Effector memory CD4-positive, alpha-beta T cell (primary cell): Measurements from ENCODE around the gene SMYD3.
"Not testable (repeated sequence)": the region's sequence is repeated elsewhere in the genome, so short reads cannot be mapped to it uniquely, and the experiment has no call there.

Experiments
- DNase-seq, 3 donors: peaks; one replicate each; pipeline ENCODE4 v3.0.0-alpha.2; 2020
- H3K27ac ChIP-seq: 2 replicates; pipeline ENCODE4 v1.7.0; 2013; ENCODE audit warnings: mild to moderate bottlenecking, low read length, moderate library complexity; ENCODE audit not compliant: insufficient read depth, poor library complexity, severe bottlenecking
- H3K27me3 ChIP-seq: replicated peaks from 2 replicates; pipeline ENCODE4 v1.7.0; 2013; ENCODE audit warnings: mild to moderate bottlenecking, low read length; ENCODE audit not compliant: insufficient read depth, control insufficient read depth, poor library complexity, severe bottlenecking
- H3K36me3 ChIP-seq: 2 replicates; pipeline ENCODE4 v1.7.0; 2013; ENCODE audit warnings: mild to moderate bottlenecking, low read length, moderate library complexity; ENCODE audit not compliant: control insufficient read depth, insufficient read depth
- H3K4me1 ChIP-seq: 2 replicates; pipeline ENCODE4 v1.7.0; 2013; ENCODE audit warnings: low read length, mild to moderate bottlenecking; ENCODE audit not compliant: control insufficient read depth, insufficient read depth, poor library complexity, severe bottlenecking
- H3K4me3 ChIP-seq: 2 replicates; pipeline ENCODE4 v1.7.0; 2013; ENCODE audit warnings: low read length, low read depth, mild to moderate bottlenecking; ENCODE audit not compliant: insufficient read depth, poor library complexity, severe bottlenecking
- H3K9me3 ChIP-seq: 2 replicates; pipeline ENCODE4 v1.7.0; 2013; ENCODE audit warnings: mild to moderate bottlenecking, low read length, moderate library complexity; ENCODE audit not compliant: control insufficient read depth

SMYD3 gene

DNA sequence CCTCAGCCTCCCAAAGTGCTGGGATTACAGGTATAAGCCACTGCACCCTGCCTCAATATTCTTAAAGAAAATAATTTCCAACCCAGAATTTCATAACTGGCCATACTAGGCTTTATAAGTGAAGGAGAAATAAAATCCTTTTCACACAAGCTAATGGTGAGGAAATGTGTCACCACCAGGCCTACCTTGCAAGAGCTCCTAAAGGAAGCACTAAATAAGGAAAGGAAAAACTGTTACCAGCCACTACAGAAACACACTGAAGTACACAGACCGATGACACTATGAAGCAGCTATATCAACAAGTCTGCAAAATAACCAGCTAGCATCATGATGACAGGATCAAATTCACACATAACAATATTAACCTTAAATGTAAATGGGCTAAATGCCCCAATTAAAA lies 565.3 kb downstream of the SMYD3 start:
- not testable (repeated sequence) for DNase-seq, H3K4me1 ChIP-seq, H3K36me3 ChIP-seq, H3K4me3 ChIP-seq, H3K27ac ChIP-seq, H3K27me3 ChIP-seq, H3K9me3 ChIP-seq

DNA sequence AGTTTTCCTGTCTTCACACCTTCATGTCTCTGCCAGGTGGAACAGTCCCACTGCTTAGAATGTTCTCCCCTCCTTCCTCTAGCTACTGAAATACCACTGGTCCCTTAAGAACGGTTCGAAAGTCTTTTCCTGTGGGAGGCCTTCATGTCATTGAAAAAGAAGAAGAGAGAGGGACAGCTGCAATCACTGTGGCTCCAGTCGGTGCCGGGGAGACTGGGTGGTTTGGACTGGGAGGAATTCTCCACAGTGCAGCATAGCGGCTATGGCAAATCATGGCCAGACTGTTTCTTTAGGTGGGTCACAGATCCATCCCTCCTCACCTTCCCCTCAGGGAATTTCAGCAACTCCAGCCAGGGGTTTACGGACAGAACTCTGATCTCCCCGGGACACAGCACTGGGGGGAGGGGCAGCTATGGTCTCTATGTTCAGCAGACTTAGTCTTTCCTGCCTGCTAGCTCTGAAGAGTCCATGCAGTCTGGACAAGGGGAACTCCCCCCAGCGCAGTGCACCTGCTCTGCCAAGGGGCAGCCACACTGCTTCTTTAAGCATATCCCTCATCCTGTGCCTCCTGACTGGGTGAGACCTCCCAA lies 567.2 kb downstream of the SMYD3 start:
- no peaks in the 10 kb centered on the region for H3K4me1 ChIP-seq
- no peaks in the 10 kb centered on the region for H3K36me3 ChIP-seq
- no peak overlapping the region for H3K4me3 ChIP-seq
- no peak overlapping the region for H3K27ac ChIP-seq
- H3K27me3 ChIP-seq: no peaks in the 10 kb centered on the region
- no peaks in the 10 kb centered on the region for H3K9me3 ChIP-seq
- no peak for DNase-seq

DNA sequence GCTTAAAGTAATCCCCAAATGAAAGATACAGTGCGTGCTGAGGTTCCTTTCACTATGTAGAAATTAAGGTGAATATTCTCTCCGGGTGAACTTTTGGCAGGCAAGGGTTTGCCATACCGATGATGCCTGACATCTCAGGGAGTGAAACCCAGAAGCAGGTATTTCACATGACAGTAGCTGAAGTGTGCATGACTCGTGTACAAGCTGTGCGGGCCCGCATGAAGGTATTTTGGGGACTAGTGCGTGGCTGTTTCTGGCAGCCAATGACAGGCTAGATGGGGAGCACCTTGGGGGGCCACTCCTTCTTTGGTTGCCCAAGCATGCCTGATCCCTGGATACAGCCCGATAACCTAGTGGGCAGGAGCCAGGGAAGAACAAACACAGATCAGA lies 569.0 kb downstream of the SMYD3 start:
- H3K4me3 ChIP-seq: no peak overlapping the region
- no peaks in the 10 kb centered on the region for H3K9me3 ChIP-seq
- H3K4me1 ChIP-seq: no peaks in the 10 kb centered on the region
- H3K36me3 ChIP-seq: no peaks in the 10 kb centered on the region
- no peak overlapping the region for H3K27ac ChIP-seq
- H3K27me3 ChIP-seq: no peaks in the 10 kb centered on the region
- DNase-seq: no peak

DNA sequence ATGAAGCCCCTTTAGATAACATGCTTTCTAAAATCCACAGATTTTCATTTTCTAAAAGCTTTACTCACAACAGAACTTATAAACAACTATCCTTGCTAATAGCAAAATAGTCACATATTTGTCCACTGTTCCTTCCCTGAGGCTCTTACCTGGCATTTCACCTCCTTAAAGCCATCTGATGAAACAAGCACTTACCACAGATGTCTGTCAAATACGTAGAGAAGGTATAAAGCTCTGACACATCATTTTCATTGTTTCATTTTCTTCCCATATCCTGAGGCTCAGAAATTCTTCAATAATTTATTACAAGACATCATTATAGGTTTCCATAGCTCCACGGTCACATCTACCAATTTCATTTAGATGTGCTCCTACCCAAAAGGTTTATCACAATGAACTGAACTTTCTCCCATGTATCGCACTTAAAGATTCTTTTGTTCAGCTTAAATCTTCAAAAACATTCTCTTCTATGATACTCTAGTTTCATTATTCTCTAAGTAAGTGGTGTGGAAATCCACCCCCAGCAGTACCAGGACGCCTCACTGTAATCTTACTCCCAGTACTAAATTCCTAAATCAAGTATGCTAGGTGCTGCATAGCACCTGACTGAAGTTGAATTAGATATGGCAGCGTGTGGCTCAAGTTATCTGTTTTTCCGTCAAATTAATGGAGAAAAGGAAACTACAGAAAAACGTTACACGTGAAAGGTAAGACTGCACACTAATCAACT lies 569.6 kb downstream of the SMYD3 start:
- Histone ChIP-seq H3K4me1 (no peaks in the 10 kb centered on the region), H3K27me3 (no peaks in the 10 kb centered on the region), H3K9me3 (no peaks in the 10 kb centered on the region), H3K36me3 (no peaks in the 10 kb centered on the region), H3K4me3 (no peak overlapping the region), H3K27ac (no peak overlapping the region)
- no peak for DNase-seq

DNA sequence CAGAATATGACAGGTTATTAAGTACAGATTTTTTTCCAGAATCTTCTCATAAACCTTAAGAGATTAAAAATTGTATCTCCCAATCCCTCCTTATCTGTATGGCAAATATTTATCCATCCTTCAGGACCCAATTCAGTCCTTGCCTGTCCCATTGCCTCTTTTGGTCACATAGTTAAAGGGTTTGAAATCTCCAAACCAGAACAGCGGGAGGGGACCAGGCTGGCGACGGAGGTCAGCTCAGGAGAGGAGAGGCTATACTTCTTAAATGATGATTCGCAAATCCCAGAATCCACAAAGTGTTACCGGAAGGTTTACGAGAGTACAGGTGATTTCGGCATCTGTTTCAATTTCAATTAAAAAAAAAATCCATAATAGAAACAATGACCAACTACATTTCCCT lies 572.7 kb downstream of the SMYD3 start:
- no peak overlapping the region for H3K27ac ChIP-seq
- no peak for DNase-seq

DNA sequence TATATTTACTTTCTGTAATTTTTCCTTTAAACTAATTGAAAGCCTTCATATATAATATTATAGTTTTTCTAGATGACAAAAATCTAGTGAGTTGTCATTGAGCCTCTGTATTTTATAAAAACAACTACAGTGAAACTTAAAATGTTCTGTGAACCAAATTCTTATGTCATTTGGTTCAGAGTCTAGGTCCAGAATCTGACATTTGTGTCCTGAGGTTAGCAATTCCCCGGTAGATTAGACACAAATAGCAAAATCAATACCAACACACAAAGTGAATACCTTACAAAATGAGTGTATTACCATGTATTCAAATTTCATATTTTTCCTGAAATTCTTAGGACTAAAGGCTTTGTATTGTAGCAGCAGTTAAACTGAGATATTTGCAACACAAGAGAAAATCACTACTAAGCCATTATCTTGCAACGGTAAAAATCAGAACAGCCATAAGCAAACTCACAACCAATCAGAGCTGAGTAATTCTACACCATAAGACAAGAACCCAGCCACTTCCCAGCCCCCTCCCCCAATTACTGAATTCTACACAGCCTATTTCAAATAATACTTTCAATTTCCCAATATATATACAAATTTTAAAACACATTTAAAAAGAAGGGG lies 573.5 kb downstream of the SMYD3 start:
- no peaks in the 10 kb centered on the region for H3K9me3 ChIP-seq
- H3K27me3 ChIP-seq: no peaks in the 10 kb centered on the region
- no peak overlapping the region for H3K27ac ChIP-seq
- H3K4me3 ChIP-seq: no peak overlapping the region
- DNase-seq: no peak
- no peaks in the 10 kb centered on the region for H3K36me3 ChIP-seq
- H3K4me1 ChIP-seq: no peaks in the 10 kb centered on the region

More for the DNA sequence above, 572.7 kb downstream of the SMYD3 start:
- no peaks in the 10 kb centered on the region for H3K9me3 ChIP-seq
- no peaks in the 10 kb centered on the region for H3K27me3 ChIP-seq
- H3K4me1 ChIP-seq: no peaks in the 10 kb centered on the region
- no peaks in the 10 kb centered on the region for H3K36me3 ChIP-seq
- no peak overlapping the region for H3K4me3 ChIP-seq

DNA sequence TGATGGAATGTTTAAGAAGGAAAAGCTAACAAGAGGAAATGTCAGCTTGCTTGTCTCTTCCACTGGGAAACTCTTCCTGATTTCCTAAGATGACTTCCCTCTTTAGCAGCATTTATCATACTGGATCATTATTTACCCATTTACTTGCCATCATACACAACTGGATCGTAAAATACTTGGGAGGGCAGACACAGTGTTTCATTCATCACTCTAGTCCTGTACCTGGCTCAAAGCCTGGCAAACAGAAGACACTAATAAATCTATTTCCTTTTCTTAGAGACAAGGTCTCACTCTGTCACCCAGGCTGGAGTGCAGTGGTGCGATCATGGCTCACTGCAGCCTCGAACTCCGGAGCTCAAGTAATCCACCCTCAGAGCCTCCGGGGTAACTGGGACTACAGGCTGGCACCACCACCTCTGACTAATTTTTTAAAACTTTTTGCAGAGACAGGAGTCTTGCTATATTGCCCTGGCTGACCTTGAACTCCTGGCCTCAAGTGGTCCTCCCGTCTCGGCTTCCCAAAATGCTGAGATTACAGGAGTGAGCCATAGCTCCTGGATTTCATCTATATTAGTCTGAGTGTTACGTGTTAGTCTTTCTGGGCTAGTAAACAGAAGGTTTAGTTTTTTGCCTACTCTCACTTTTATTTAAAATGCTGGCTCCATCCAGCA lies 574.6 kb downstream of the SMYD3 start:
- Histone ChIP-seq H3K4me1 (no peaks in the 10 kb centered on the region), H3K27ac (no peak overlapping the region), H3K9me3 (no peaks in the 10 kb centered on the region), H3K36me3 (no peaks in the 10 kb centered on the region), H3K27me3 (no peaks in the 10 kb centered on the region), H3K4me3 (no peak overlapping the region)
- DNase-seq: no peak

DNA sequence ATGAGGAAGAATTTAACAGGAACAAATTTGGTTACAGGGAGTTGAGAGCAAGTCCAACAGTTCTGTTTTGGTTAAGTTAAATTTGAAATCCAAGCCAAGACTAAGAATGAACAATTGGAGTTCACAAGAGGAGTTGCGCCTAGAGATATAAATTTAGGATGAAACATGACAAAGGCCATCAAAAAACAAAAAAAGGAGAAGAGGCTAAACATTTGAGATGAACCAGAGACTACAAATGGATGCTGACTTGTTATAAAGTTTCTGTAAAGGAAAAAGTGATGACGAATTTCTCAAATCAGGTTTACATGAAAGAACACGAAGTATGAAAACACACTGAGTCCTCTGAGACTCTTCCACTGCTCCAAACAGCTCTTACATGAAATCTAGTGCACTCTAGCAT lies 575.6 kb downstream of the SMYD3 start:
- Histone ChIP-seq H3K27ac (no peak overlapping the region), H3K4me3 (no peak overlapping the region), H3K27me3 (no peaks in the 10 kb centered on the region), H3K9me3 (no peaks in the 10 kb centered on the region), H3K36me3 (no peaks in the 10 kb centered on the region), H3K4me1 (no peaks in the 10 kb centered on the region)
- no peak for DNase-seq

DNA sequence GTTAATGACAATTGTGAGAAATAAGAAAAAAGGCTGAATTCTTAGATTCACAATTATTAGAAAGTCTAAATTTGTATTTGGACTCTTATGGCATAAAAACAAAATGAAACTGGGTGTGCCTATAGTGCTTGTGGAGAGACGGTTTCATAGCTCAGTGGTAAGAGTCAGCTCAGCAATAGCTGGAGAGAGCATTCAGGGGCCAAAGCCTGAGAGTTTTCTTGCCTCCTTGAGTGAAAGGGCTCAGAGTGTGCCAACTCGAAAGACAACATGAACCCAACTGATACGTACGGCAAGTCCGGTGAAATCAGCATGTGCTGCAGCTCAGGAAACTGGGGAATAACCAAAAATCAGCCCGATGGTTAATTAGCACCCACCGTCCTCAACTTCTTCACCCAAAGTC lies 577.9 kb downstream of the SMYD3 start:
- H3K27me3 ChIP-seq: no peaks in the 10 kb centered on the region

DNA sequence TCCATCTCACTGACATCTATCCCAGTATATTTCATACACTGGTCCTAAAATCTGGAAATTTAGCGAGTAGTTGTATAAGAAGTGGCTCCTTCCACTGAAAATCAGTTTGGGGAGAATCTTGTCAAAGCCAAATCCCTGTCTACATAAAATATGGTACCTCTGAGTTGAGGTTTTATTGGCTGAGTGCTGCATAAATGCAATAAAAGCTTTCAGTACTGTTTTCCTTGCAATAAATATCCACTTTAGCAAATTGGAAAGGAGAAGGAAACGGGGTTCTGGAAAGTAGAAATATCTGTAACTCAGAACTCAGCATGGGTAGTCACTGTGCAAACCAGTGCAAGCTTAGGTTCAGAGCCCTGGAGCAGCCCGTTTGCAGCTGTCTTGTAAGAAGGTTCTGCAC lies 580.2 kb downstream of the SMYD3 start:
- H3K36me3 ChIP-seq: no peaks in the 10 kb centered on the region
- no peaks in the 10 kb centered on the region for H3K4me1 ChIP-seq
- no peaks in the 10 kb centered on the region for H3K27me3 ChIP-seq
- no peak overlapping the region for H3K4me3 ChIP-seq
- no peaks in the 10 kb centered on the region for H3K9me3 ChIP-seq
- no peak overlapping the region for H3K27ac ChIP-seq
- DNase-seq: no peak

More for the DNA sequence above, 577.9 kb downstream of the SMYD3 start:
- Histone ChIP-seq H3K36me3 (no peaks in the 10 kb centered on the region), H3K27ac (no peak overlapping the region), H3K9me3 (no peaks in the 10 kb centered on the region), H3K4me3 (no peak overlapping the region), H3K4me1 (no peaks in the 10 kb centered on the region)
- no peak for DNase-seq
